Parathyroid adenoma (tissue), 2 donors: ENCODE data around the gene CIB1.
A peak's percentile ranks its signal among the peaks of the same experiment; 100 is the strongest.
"Not testable (repeated sequence)": the region's sequence is repeated elsewhere in the genome, so short reads cannot be mapped to it uniquely, and the experiment has no call there.

ENCODE experiments used
- H2AFZ ChIP-seq: fragments of 300-600 bp; sonication (generic); one replicate; pipeline ENCODE4 v1.7.0; 2017; ENCODE audit warnings: antibody characterized with exemption, mild to moderate bottlenecking
- H3K27ac ChIP-seq: fragments of 300-600 bp; sonication (generic); one replicate; pipeline ENCODE4 v1.7.0; 2017
- H3K27me3 ChIP-seq: fragments of 300-600 bp; sonication (generic); one replicate; pipeline ENCODE4 v1.7.0; 2017; ENCODE audit warnings: low read length; ENCODE audit not compliant: control insufficient read depth, insufficient read depth
- H3K36me3 ChIP-seq: fragments of 300-600 bp; sonication (generic); one replicate; pipeline ENCODE4 v1.7.0; 2017; ENCODE audit warnings: low read length; ENCODE audit not compliant: control insufficient read depth, insufficient read depth
- H3K4me1 ChIP-seq: fragments of 300-600 bp; sonication (generic); one replicate; pipeline ENCODE4 v1.7.0; 2017; ENCODE audit warnings: control low read depth
- H3K4me2 ChIP-seq: fragments of 300-600 bp; sonication (generic); one replicate; pipeline ENCODE4 v1.7.0; 2017; ENCODE audit warnings: low read length
- H3K4me3 ChIP-seq: fragments of 300-600 bp; sonication (generic); one replicate; pipeline ENCODE4 v1.7.0; 2017; ENCODE audit warnings: low read depth, low read length
- H3K79me2 ChIP-seq: fragments of 300-600 bp; sonication (generic); one replicate; pipeline ENCODE4 v1.7.0; 2017; ENCODE audit warnings: control low read depth
- H3K9ac ChIP-seq: fragments of 300-600 bp; sonication (generic); one replicate; pipeline ENCODE4 v1.7.0; 2017; ENCODE audit warnings: mild to moderate bottlenecking
- H3K9me3 ChIP-seq: fragments of 300-600 bp; sonication (generic); one replicate; pipeline ENCODE4 v1.7.0; 2017; ENCODE audit warnings: low read length; ENCODE audit not compliant: control insufficient read depth
- TF ChIP-seq, protein P1 (sequence below): fragments of 300-600 bp; sonication (generic); IDR thresholded peaks from one replicate; pipeline ENCODE4 v1.7.0; 2017; ENCODE audit warnings: antibody characterized with exemption, mild to moderate bottlenecking
- donor health status: primary hyperparathyroidism.

CIB1 gene

DNA sequence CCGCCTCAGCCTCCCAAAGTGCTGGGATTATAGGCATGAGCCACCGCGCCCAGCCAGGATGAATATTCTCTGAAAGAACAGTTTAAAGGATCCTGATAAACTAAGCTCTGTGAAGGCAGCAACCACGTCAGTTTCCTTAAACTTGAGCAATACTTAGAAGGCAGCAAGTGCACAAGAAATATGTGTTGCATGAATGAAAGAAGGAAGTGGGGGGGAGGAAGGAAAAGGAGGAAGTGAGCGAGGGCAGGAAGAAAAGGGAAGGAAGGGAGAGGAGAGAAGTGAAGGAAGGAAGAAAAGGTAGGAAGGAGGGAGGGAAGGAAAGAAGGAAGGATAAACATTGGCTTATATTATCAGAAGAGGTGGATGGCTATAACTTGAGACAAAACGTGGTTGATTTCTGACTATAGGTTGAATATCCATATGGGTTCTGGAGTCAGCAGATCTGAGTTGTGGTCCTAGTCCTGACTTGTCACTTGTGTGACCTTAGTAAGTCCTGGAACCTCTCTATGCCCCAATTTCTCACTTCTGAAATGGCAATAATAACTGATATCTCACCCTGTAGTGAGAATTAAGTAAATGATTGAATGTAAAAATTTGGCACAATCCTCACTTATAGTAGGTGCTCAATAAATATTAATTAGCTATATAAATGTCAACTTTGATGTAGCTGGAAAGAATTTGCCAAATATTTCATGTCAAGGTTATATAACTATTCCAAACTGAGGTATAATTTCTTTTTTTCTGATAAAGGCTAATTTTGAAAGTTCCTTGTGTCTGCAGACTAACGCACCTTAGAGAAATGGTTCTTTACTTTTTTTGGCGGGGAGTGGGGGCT, 44.6 kb downstream of the CIB1 start:
- H3K27me3 ChIP-seq: no peaks in the 10 kb centered on the region
- peaks cover 10% of the 10 kb centered on the region for H3K4me1 ChIP-seq
- H3K79me2 ChIP-seq: no peaks in the 10 kb centered on the region
- no peaks in the 10 kb centered on the region for H3K9me3 ChIP-seq
- TF ChIP-seq, protein P1, sequence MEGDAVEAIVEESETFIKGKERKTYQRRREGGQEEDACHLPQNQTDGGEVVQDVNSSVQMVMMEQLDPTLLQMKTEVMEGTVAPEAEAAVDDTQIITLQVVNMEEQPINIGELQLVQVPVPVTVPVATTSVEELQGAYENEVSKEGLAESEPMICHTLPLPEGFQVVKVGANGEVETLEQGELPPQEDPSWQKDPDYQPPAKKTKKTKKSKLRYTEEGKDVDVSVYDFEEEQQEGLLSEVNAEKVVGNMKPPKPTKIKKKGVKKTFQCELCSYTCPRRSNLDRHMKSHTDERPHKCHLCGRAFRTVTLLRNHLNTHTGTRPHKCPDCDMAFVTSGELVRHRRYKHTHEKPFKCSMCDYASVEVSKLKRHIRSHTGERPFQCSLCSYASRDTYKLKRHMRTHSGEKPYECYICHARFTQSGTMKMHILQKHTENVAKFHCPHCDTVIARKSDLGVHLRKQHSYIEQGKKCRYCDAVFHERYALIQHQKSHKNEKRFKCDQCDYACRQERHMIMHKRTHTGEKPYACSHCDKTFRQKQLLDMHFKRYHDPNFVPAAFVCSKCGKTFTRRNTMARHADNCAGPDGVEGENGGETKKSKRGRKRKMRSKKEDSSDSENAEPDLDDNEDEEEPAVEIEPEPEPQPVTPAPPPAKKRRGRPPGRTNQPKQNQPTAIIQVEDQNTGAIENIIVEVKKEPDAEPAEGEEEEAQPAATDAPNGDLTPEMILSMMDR: no peak
- no peak overlapping the region for H2AFZ ChIP-seq
- no peak overlapping the region for H3K9ac ChIP-seq
- H3K27ac ChIP-seq: no peak overlapping the region
- H3K4me3 ChIP-seq: no peak overlapping the region
- H3K4me2 ChIP-seq: no peak overlapping the region
- H3K36me3 ChIP-seq: no peaks in the 10 kb centered on the region

DNA sequence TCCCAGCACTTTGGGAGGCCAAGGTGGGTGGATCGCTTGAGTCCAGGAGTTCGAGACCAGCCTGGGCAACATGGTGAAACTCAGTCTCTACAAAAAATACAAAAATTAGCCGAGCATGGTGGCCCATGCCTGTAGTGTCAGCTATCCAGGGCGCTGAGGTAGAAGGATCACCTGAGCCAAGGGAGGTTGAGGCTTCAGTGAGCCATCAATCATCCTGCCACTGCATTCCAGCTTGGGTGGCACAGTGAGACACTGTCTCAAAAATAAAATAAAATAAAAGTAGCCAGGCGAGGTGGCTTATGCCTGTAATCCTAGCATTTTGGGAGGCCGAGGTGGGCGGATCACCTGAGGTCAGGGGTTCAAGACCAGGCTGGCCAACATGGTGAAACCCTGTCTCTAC, 45.7 kb downstream of the CIB1 start:
- H3K27ac ChIP-seq: not testable (repeated sequence)
- H3K4me1 ChIP-seq: peaks cover 12% of the 10 kb centered on the region

DNA sequence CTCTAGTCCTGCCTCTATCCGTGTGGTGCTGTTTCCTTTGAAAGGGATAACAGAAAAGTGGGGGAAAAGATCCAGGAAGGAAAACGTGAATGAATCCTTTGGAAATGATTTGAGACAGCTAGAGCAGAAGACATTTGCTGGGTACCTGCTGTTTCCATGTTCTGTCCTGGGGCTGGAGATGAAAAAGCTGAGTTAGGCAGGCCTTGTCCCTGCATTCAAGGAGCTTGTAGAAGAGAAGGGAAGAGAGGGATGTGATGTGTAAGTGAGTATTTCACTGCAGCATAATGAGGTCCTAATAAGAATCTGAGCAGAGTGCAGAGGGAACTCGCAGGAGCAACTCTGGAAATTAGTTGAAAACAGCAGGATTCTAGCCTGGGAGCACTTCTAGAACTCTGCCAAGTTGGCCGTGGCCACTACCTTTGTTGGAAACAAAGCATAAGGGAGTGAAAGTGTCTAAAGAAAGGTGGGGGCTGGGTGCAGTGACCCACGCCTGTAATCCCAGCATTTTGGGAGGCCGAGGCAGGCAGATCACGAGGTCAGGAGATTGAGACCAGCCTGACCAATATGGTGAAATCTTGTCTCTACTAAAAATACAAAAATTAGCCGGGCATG, 46.4 kb downstream of the CIB1 start:
- Histone ChIP-seq H3K4me1 (peaks cover 12% of the 10 kb centered on the region), H3K36me3 (no peaks in the 10 kb centered on the region), H2AFZ (no peak overlapping the region), H3K79me2 (no peaks in the 10 kb centered on the region), H3K9ac (no peak overlapping the region), H3K27ac (no peak overlapping the region), H3K4me3 (no peak overlapping the region), H3K4me2 (no peak overlapping the region), H3K27me3 (no peaks in the 10 kb centered on the region), H3K9me3 (no peaks in the 10 kb centered on the region)
- TF ChIP-seq, protein P1: no peak

More for the DNA sequence above, 45.7 kb downstream of the CIB1 start:
- H3K4me3 ChIP-seq, H3K36me3 ChIP-seq, H2AFZ ChIP-seq, H3K9me3 ChIP-seq, H3K79me2 ChIP-seq, H3K4me2 ChIP-seq, H3K9ac ChIP-seq, H3K27me3 ChIP-seq: not testable (repeated sequence)

DNA sequence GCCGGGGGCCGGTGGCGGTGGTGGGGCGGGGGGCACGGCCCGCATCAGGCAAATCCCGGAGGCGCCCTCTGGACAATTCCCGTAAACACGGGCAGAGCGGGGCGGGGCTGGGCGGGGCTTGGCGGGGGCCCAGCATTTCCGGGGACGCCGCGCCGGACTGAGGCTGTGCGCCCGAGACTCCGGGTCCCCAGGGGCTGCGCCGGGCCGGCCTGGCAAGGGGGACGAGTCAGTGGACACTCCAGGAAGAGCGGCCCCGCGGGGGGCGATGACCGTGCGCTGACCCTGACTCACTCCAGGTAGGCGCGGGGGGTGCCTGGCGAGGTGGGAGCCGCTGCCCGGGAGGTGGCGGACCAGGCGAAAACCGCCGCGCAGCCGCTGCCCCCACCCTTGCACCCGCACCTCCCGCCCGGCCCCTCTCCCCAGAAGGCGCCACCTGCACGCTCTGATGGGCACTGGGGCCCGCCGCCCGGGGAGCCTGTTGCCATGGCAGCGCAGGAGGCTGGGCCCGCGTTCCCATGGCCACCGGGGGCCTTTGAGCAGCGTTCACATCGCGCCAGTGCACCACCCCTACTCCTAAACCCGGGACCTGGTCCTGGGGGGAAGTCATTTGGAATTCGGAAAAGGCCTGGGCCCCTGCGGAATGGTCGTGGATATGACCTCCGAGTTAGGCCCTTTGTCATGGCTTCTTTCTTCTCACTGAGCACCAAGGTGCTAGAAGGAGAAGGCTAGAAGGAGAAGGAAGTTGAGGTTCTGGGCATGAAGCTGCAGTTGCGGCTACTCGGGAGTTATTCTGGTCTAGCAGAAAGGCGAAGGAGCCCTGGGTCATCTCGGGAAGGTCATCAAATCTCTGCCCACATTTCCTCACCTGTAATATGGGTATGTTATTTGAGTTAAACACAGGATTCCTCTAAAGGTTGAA, 48.7 kb downstream of the CIB1 start:
- Histone ChIP-seq H3K9me3 (no peaks in the 10 kb centered on the region), H3K36me3 (no peaks in the 10 kb centered on the region), H3K4me1 (peaks cover 6% of the 10 kb centered on the region), H3K27me3 (no peaks in the 10 kb centered on the region), H2AFZ (peak overlapping the region; percentile 65), H3K79me2 (no peaks in the 10 kb centered on the region), H3K4me3 (peak overlapping the region; percentile 68), H3K9ac (peak overlapping the region; percentile 53), H3K4me2 (peak overlapping the region; percentile 59), H3K27ac (peak overlapping the region; percentile 99)
- TF ChIP-seq, protein P1: no peak
